NCI-H2029 (cell line): ENCODE data around the gene MEGF11.

Experiments
- DNase-seq: peaks from one replicate; lab custom pipeline; 2025; lab: John Stamatoyannopoulos, UW

The MEGF11 gene

GRCh38 chr15:66065325-66065724 lies 188.2 kb downstream of the MEGF11 start:
- DNase-seq: no peak

- DNase-seq: no peak
These were observed 190.4 kb downstream of the MEGF11 start for GRCh38 chr15:66063147-66063546.

GRCh38 chr15:66057089-66057488 lies 196.5 kb downstream of the MEGF11 start:
- no peak for DNase-seq

- DNase-seq: no peak
These were observed 199.6 kb downstream of the MEGF11 start for GRCh38 chr15:66053991-66054390.

- DNase-seq: no peak
These were observed 201.7 kb downstream of the MEGF11 start for GRCh38 chr15:66051833-66052232.

GRCh38 chr15:66050264-66050663 lies 203.3 kb downstream of the MEGF11 start:
- no peak for DNase-seq

- no peak for DNase-seq
These were observed 204.2 kb downstream of the MEGF11 start for GRCh38 chr15:66049353-66049752.

- no peak for DNase-seq
These were observed 206.1 kb downstream of the MEGF11 start for GRCh38 chr15:66047321-66048024.

- DNase-seq: no peak
These were observed 206.8 kb downstream of the MEGF11 start for GRCh38 chr15:66046751-66047150.

GRCh38 chr15:66046326-66046725 lies 207.2 kb downstream of the MEGF11 start:
- no peak for DNase-seq

- no peak for DNase-seq
These were observed 208.0 kb downstream of the MEGF11 start for GRCh38 chr15:66045542-66045941.

- DNase-seq: no peak
These were observed 208.7 kb downstream of the MEGF11 start for GRCh38 chr15:66044837-66045236.

- peak; percentile 25 for DNase-seq
These were observed 210.3 kb downstream of the MEGF11 start for GRCh38 chr15:66043264-66043663.

- DNase-seq: no peak
These were observed 210.9 kb downstream of the MEGF11 start for GRCh38 chr15:66042624-66043023.

- no peak for DNase-seq
These were observed 212.3 kb downstream of the MEGF11 start for GRCh38 chr15:66041276-66041675.

GRCh38 chr15:66040211-66040892 lies 213.2 kb downstream of the MEGF11 start:
- DNase-seq: no peak

- DNase-seq: no peak
These were observed 214.3 kb downstream of the MEGF11 start for GRCh38 chr15:66039117-66039871.

- DNase-seq: no peak
These were observed 215.0 kb downstream of the MEGF11 start for GRCh38 chr15:66038387-66039116.

GRCh38 chr15:66036859-66037258 lies 216.7 kb downstream of the MEGF11 start:
- DNase-seq: no peak

GRCh38 chr15:66035901-66036300 lies 217.6 kb downstream of the MEGF11 start:
- DNase-seq: no peak

- no peak for DNase-seq
These were observed 220.4 kb downstream of the MEGF11 start for GRCh38 chr15:66033143-66033542.

GRCh38 chr15:66032006-66032405 lies 221.5 kb downstream of the MEGF11 start:
- no peak for DNase-seq
